WTC11 (cell line): Measurements from ENCODE around the gene ATP1A4.

ENCODE experiments used
- MYBL2 ChIP-seq: sonication (generic); formaldehyde crosslinking; IDR thresholded peaks from 2 replicates; pipeline ENCODE4 v1.8.1; 2023; ENCODE audit warnings: mild to moderate bottlenecking, moderate library complexity, missing genetic modification reagents
- TEAD4 ChIP-seq: sonication (generic); formaldehyde crosslinking; IDR thresholded peaks from 2 replicates; pipeline ENCODE4 v1.8.0; 2022; ENCODE audit warnings: mild to moderate bottlenecking, missing genetic modification reagents
- TF ChIP-seq, protein P1 (sequence below): fragments of 200-600 bp; IDR thresholded peaks from 2 replicates; pipeline ENCODE4 v1.8.0; 2022; ENCODE audit warnings: antibody characterized with exemption
- TF ChIP-seq, protein P2 (sequence below): fragments of 250-450 bp; sonication (Bioruptor Pico); IDR thresholded peaks from 2 replicates; pipeline ENCODE4 v2.1.2; 2022; ENCODE audit warnings: mild to moderate bottlenecking, moderate library complexity
- TF ChIP-seq, protein P3 (sequence below): sonication (generic); formaldehyde crosslinking; conservative IDR thresholded peaks from 2 replicates; pipeline ENCODE4 v1.8.1; 2022; ENCODE audit warnings: mild to moderate bottlenecking, missing genetic modification reagents
- TF ChIP-seq, protein P4 (sequence below): sonication (generic); formaldehyde crosslinking; conservative IDR thresholded peaks from 2 replicates; pipeline ENCODE4 v1.8.1; 2023; ENCODE audit warnings: mild to moderate bottlenecking, low read depth, missing genetic modification reagents, moderate library complexity
- TF ChIP-seq, protein P5 (sequence below): sonication (generic); formaldehyde crosslinking; IDR thresholded peaks from 2 replicates; pipeline ENCODE4 v1.8.1; 2023; ENCODE audit warnings: mild to moderate bottlenecking, missing genetic modification reagents, moderate library complexity

DNA sequence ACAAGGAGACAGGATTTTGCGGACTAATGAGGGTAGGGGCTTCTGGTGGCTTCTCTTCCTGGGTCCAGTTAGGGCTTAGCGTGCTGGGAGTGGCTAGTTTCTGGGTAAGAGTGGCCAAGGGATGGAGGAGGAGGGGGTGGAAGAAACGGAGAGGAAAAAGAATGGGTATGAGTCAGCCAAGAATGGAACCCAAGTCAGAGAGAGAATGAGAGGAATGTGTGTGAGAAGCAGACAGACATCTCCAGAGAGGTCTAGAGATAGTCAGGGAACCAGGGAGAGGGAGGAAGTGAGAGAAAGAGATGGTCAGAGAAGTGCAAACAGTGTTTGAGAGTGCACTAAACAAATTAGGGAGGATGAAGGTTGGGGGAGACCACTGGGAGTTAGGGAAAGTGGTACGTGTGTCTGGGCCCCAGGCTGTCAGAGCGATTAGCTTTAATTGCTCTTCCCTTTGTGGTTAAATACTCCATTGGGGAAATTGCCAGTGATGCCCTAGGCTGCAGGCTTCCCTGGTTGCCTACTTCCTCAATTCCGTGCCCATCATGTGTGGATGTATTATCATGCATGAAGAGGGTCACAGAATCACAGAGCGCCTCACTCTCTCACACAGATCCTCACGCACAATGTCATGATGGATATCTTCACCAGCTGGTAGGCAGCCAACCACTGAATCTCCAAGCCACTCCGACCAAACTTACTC is 55.2 kb downstream of the ATP1A4 start:
- TF ChIP-seq, protein P1, sequence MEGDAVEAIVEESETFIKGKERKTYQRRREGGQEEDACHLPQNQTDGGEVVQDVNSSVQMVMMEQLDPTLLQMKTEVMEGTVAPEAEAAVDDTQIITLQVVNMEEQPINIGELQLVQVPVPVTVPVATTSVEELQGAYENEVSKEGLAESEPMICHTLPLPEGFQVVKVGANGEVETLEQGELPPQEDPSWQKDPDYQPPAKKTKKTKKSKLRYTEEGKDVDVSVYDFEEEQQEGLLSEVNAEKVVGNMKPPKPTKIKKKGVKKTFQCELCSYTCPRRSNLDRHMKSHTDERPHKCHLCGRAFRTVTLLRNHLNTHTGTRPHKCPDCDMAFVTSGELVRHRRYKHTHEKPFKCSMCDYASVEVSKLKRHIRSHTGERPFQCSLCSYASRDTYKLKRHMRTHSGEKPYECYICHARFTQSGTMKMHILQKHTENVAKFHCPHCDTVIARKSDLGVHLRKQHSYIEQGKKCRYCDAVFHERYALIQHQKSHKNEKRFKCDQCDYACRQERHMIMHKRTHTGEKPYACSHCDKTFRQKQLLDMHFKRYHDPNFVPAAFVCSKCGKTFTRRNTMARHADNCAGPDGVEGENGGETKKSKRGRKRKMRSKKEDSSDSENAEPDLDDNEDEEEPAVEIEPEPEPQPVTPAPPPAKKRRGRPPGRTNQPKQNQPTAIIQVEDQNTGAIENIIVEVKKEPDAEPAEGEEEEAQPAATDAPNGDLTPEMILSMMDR = no peak
- no peak for TF ChIP-seq TEAD4 (CRISPR knock-in tag)
- TF ChIP-seq, protein P2, sequence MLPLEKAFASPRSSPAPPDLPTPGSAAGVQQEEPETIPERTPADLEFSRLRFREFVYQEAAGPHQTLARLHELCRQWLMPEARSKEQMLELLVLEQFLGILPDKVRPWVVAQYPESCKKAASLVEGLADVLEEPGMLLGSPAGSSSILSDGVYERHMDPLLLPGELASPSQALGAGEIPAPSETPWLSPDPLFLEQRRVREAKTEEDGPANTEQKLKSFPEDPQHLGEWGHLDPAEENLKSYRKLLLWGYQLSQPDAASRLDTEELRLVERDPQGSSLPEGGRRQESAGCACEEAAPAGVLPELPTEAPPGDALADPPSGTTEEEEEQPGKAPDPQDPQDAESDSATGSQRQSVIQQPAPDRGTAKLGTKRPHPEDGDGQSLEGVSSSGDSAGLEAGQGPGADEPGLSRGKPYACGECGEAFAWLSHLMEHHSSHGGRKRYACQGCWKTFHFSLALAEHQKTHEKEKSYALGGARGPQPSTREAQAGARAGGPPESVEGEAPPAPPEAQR (CRISPR knock-in tag) = no peak
- TF ChIP-seq, protein P3, sequence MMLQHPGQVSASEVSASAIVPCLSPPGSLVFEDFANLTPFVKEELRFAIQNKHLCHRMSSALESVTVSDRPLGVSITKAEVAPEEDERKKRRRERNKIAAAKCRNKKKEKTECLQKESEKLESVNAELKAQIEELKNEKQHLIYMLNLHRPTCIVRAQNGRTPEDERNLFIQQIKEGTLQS (CRISPR knock-in tag) = no peak
- TF ChIP-seq, protein P4, sequence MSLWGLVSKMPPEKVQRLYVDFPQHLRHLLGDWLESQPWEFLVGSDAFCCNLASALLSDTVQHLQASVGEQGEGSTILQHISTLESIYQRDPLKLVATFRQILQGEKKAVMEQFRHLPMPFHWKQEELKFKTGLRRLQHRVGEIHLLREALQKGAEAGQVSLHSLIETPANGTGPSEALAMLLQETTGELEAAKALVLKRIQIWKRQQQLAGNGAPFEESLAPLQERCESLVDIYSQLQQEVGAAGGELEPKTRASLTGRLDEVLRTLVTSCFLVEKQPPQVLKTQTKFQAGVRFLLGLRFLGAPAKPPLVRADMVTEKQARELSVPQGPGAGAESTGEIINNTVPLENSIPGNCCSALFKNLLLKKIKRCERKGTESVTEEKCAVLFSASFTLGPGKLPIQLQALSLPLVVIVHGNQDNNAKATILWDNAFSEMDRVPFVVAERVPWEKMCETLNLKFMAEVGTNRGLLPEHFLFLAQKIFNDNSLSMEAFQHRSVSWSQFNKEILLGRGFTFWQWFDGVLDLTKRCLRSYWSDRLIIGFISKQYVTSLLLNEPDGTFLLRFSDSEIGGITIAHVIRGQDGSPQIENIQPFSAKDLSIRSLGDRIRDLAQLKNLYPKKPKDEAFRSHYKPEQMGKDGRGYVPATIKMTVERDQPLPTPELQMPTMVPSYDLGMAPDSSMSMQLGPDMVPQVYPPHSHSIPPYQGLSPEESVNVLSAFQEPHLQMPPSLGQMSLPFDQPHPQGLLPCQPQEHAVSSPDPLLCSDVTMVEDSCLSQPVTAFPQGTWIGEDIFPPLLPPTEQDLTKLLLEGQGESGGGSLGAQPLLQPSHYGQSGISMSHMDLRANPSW (CRISPR knock-in tag) = no peak
- TF ChIP-seq, protein P5, sequence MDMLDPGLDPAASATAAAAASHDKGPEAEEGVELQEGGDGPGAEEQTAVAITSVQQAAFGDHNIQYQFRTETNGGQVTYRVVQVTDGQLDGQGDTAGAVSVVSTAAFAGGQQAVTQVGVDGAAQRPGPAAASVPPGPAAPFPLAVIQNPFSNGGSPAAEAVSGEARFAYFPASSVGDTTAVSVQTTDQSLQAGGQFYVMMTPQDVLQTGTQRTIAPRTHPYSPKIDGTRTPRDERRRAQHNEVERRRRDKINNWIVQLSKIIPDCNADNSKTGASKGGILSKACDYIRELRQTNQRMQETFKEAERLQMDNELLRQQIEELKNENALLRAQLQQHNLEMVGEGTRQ = no peak
- TF ChIP-seq MYBL2 (CRISPR knock-in tag) = no peak
